ENCODE data around the gene SDF2.

SDF2 gene

DNA sequence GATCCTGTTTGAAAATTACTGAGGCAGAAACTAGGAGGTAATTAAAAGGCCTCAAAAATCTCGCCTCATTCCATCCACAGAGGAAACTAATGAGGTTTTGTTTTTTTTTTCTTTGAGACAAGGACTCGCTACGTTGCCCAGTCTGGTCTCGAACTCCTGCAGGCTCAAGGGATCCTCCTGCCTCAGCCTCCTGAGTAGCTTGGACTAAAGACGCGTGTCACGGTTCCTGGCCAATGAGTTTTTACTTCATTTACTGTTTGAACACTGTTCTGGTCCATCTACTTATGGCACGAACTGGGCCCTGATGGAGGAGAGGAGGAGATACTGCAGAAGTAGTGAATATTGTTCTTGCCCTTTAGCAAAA is 16.1 kb downstream of the SDF2 start:
- Histone ChIP-seq H3K36me3 (replicated peaks in 1 of 2; ENCODE audit: control insufficient read depth in 2 of 2, insufficient read depth in 2 of 2, low read length in 2 of 2) (peaks cover 27 to 67% of the 10 kb centered on the region in 2 donors), H3K9ac (ENCODE audit: low read depth, low read length, poor library complexity) (no peak overlapping the region), H3K4ac (ENCODE audit: low read length) (no peak overlapping the region), H3K4me1 (ENCODE audit: control insufficient read depth in 2 of 2, insufficient read depth in 1 of 2, low read depth in 1 of 2, low read length in 2 of 2) (peaks cover 2 to 5% of the 10 kb centered on the region in 2 donors), H3K79me1 (ENCODE audit: low read depth, low read length) (no peaks in the 10 kb centered on the region), H2BK15ac (ENCODE audit: low read length) (no peak overlapping the region), H3K23ac (ENCODE audit: low read depth, low read length, poor library complexity) (no peak overlapping the region), H3K14ac (ENCODE audit: low read length) (no peak overlapping the region), H3K4me3 (ENCODE audit: low read length in 2 of 2) (peak overlapping the region; percentile 89 to 94), H2BK12ac (ENCODE audit: low read length) (no peak overlapping the region), H3K18ac (ENCODE audit: low read length) (no peak overlapping the region), H3K4me2 (ENCODE audit: insufficient read depth, low read length, poor library complexity, severe bottlenecking) (peak overlapping the region; percentile 81), H3K27ac (replicated peaks; ENCODE audit: low read length) (peak overlapping the region; percentile 52), H2BK5ac (ENCODE audit: low read length) (no peak overlapping the region), H2AK5ac (ENCODE audit: low read depth, low read length) (no peak overlapping the region), H3K9me3 (replicated peaks in 1 of 2; ENCODE audit: control insufficient read depth in 2 of 2, insufficient read depth in 1 of 2, low read depth in 1 of 2, low read length in 2 of 2) (no peaks in the 10 kb centered on the region), H3K27me3 (ENCODE audit: control insufficient read depth in 3 of 3, insufficient read depth in 3 of 3, low read depth in 1 of 3, low read length in 3 of 3) (no peaks in the 10 kb centered on the region), H2AFZ (ENCODE audit: low read length) (peak overlapping the region; percentile 97), H4K8ac (ENCODE audit: low read depth, low read length) (no peak overlapping the region), H2BK120ac (ENCODE audit: low read depth, low read length) (no peak overlapping the region), H4K91ac (ENCODE audit: low read depth, low read length, poor library complexity) (no peak overlapping the region)
- DNase-seq (ENCODE audit: low spot score) = no peak
- no CpG with 5 or more reads among the region's 8 CpGs for WGBS, 2 donors (ENCODE audit: extremely low coverage in 2 of 2, insufficient read length in 2 of 2, insufficient replicate concordance in 1 of 2)

DNA sequence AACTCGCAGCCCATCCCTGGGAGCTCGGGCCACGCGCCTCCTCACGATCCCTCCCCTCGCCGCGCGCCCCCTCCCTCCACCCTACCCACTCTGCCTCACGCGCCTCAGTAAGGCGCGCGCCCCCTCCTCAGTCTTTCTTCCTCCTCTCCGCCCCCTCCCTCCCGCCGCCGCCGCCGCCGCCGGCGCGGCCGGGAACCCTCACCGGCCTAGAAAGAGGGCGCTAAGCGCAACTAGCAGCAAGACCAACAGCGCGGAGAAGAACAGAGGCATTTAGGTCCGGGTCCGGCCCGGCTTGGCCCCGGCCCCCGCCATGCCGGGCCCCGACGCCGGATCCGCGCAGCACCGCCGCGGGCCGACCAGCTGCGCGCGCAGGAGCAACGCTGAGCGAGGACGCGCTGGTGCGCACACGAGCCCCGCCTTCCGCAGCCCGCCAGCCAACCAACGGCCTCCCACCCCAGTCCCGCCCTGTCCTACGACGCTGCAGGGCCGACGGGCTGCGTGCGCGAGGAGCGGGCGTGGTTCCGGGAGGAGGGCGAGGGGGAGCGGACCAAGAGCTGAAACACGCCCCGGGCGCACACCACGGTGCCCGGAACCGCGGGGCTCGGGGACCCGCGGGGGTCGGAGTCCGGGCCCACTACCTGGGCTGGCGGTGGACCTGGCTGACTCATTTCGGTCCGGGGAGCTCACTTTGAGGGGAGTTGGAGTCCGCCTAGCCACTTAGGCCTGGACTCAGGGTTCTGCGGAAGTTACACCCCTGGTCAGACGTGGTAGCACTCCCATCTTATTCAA is 16.7 kb downstream of the SDF2 start, which contains the start of gene BLTP2:
BLTP2 (minus strand) TSS at position 372 of the 789 bp plus-strand sequence; CDS start at position 270, 102 bp downstream.
- H3K9ac ChIP-seq (ENCODE audit: low read depth, low read length, poor library complexity) = peak within 1 kb of the TSS; percentile 94
- peaks cover 30 to 67% of the 10 kb centered on the region in 2 donors for H3K36me3 ChIP-seq (replicated peaks in 1 of 2; ENCODE audit: control insufficient read depth in 2 of 2, insufficient read depth in 2 of 2, low read length in 2 of 2)

GRCh38 chr17:28643983-28644786 is 17.5 kb downstream of the SDF2 start:
- H2BK5ac ChIP-seq (ENCODE audit: low read length) = no peak overlapping the region
- no CpG with 5 or more reads among the region's 18 CpGs for WGBS, 2 donors (ENCODE audit: extremely low coverage in 2 of 2, insufficient read length in 2 of 2, insufficient replicate concordance in 1 of 2)
- peak; percentile 26 for DNase-seq (ENCODE audit: low spot score)
- H3K36me3 ChIP-seq (replicated peaks in 1 of 2; ENCODE audit: control insufficient read depth in 2 of 2, insufficient read depth in 2 of 2, low read length in 2 of 2) = peaks cover 37 to 72% of the 10 kb centered on the region in 2 donors
- no peak overlapping the region for H2BK15ac ChIP-seq (ENCODE audit: low read length)
- no peaks in the 10 kb centered on the region for H3K27me3 ChIP-seq (ENCODE audit: control insufficient read depth in 3 of 3, insufficient read depth in 3 of 3, low read depth in 1 of 3, low read length in 3 of 3)
- no peaks in the 10 kb centered on the region for H3K9me3 ChIP-seq (replicated peaks in 1 of 2; ENCODE audit: control insufficient read depth in 2 of 2, insufficient read depth in 1 of 2, low read depth in 1 of 2, low read length in 2 of 2)
- H2AFZ ChIP-seq (ENCODE audit: low read length) = peak overlapping the region; percentile 97
- H2BK12ac ChIP-seq (ENCODE audit: low read length) = no peak overlapping the region
- H2AK5ac ChIP-seq (ENCODE audit: low read depth, low read length) = peak overlapping the region; percentile 5
- peak overlapping the region; percentile 94 for H3K9ac ChIP-seq (ENCODE audit: low read depth, low read length, poor library complexity)
- H3K4me1 ChIP-seq (ENCODE audit: control insufficient read depth in 2 of 2, insufficient read depth in 1 of 2, low read depth in 1 of 2, low read length in 2 of 2) = peaks cover 2 to 5% of the 10 kb centered on the region in 2 donors
- peak overlapping the region; percentile 87 for H3K4me2 ChIP-seq (ENCODE audit: insufficient read depth, low read length, poor library complexity, severe bottlenecking)
- no peak overlapping the region for H3K4ac ChIP-seq (ENCODE audit: low read length)
- no peak overlapping the region for H2BK120ac ChIP-seq (ENCODE audit: low read depth, low read length)
- no peak overlapping the region for H4K91ac ChIP-seq (ENCODE audit: low read depth, low read length, poor library complexity)
- no peak overlapping the region for H4K8ac ChIP-seq (ENCODE audit: low read depth, low read length)
- H3K18ac ChIP-seq (ENCODE audit: low read length) = peak overlapping the region; percentile 7
- peak overlapping the region; percentile 88 to 94 for H3K4me3 ChIP-seq (ENCODE audit: low read length in 2 of 2)
- H3K23ac ChIP-seq (ENCODE audit: low read depth, low read length, poor library complexity) = peak overlapping the region; percentile 45
- peak overlapping the region; percentile 9 for H3K14ac ChIP-seq (ENCODE audit: low read length)
- no peaks in the 10 kb centered on the region for H3K79me1 ChIP-seq (ENCODE audit: low read depth, low read length)
- peak overlapping the region; percentile 80 for H3K27ac ChIP-seq (replicated peaks; ENCODE audit: low read length)

More for the DNA sequence above, 16.7 kb downstream of the SDF2 start, which contains the start of gene BLTP2:
- Histone ChIP-seq H2BK120ac (ENCODE audit: low read depth, low read length) (no peak within 1 kb of the TSS), H3K4me2 (ENCODE audit: insufficient read depth, low read length, poor library complexity, severe bottlenecking) (peak within 1 kb of the TSS; percentile 87), H3K4ac (ENCODE audit: low read length) (no peak within 1 kb of the TSS), H2AFZ (ENCODE audit: low read length) (peak within 1 kb of the TSS; percentile 97), H4K91ac (ENCODE audit: low read depth, low read length, poor library complexity) (no peak within 1 kb of the TSS), H4K8ac (ENCODE audit: low read depth, low read length) (no peak within 1 kb of the TSS), H2BK12ac (ENCODE audit: low read length) (no peak within 1 kb of the TSS), H3K23ac (ENCODE audit: low read depth, low read length, poor library complexity) (peak within 1 kb of the TSS; percentile 71), H3K14ac (ENCODE audit: low read length) (peak within 1 kb of the TSS; percentile 9), H2BK15ac (ENCODE audit: low read length) (no peak within 1 kb of the TSS), H3K4me3 (ENCODE audit: low read length in 2 of 2) (peak within 1 kb of the TSS; percentile 89 to 94), H3K4me1 (ENCODE audit: control insufficient read depth in 2 of 2, insufficient read depth in 1 of 2, low read depth in 1 of 2, low read length in 2 of 2) (peaks cover 2 to 5% of the 10 kb centered on the region in 2 donors), H2BK5ac (ENCODE audit: low read length) (no peak within 1 kb of the TSS), H3K27me3 (ENCODE audit: control insufficient read depth in 3 of 3, insufficient read depth in 3 of 3, low read depth in 1 of 3, low read length in 3 of 3) (no peaks in the 10 kb centered on the region), H3K27ac (replicated peaks; ENCODE audit: low read length) (peak within 1 kb of the TSS; percentile 80), H3K18ac (ENCODE audit: low read length) (peak within 1 kb of the TSS; percentile 71), H3K9me3 (replicated peaks in 1 of 2; ENCODE audit: control insufficient read depth in 2 of 2, insufficient read depth in 1 of 2, low read depth in 1 of 2, low read length in 2 of 2) (no peaks in the 10 kb centered on the region), H3K79me1 (ENCODE audit: low read depth, low read length) (no peaks in the 10 kb centered on the region), H2AK5ac (ENCODE audit: low read depth, low read length) (peak within 1 kb of the TSS; percentile 5)
- DNase-seq (ENCODE audit: low spot score) = peak; percentile 88
- no CpG with 5 or more reads among the region's 89 CpGs for WGBS, 2 donors (ENCODE audit: extremely low coverage in 2 of 2, insufficient read length in 2 of 2, insufficient replicate concordance in 1 of 2)

DNA sequence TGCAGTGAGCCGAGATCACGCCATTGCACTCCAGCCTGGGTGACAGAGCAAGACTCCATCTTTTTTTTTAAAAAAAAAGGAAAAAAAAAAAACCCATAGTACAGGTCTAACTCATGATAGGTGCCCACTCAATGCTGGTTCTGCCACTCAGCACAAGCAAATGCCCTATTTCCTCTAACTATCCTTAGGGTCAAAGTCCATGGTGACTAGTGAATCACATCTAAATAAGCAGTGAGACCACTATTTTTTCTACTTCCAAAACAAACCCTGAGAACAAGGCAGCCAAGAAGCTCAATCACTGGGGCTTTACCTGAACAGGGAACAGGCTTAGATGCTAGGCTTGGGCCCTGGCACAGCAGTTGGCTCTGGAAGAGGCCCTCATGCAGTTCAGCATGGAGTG is 20.1 kb downstream of the SDF2 start:
- Histone ChIP-seq H3K79me1 (ENCODE audit: low read depth, low read length) (peaks cover 3% of the 10 kb centered on the region), H2BK120ac (ENCODE audit: low read depth, low read length) (no peak overlapping the region), H2AFZ (ENCODE audit: low read length) (no peak overlapping the region), H2AK5ac (ENCODE audit: low read depth, low read length) (no peak overlapping the region), H4K91ac (ENCODE audit: low read depth, low read length, poor library complexity) (no peak overlapping the region), H4K8ac (ENCODE audit: low read depth, low read length) (no peak overlapping the region), H3K27ac (replicated peaks; ENCODE audit: low read length) (no peak overlapping the region), H3K23ac (ENCODE audit: low read depth, low read length, poor library complexity) (no peak overlapping the region), H3K4me3 (ENCODE audit: low read length in 2 of 2) (no peak overlapping the region), H3K14ac (ENCODE audit: low read length) (no peak overlapping the region), H2BK15ac (ENCODE audit: low read length) (no peak overlapping the region), H3K9ac (ENCODE audit: low read depth, low read length, poor library complexity) (no peak overlapping the region), H2BK12ac (ENCODE audit: low read length) (no peak overlapping the region), H3K4me2 (ENCODE audit: insufficient read depth, low read length, poor library complexity, severe bottlenecking) (no peak overlapping the region), H2BK5ac (ENCODE audit: low read length) (no peak overlapping the region), H3K36me3 (replicated peaks in 1 of 2; ENCODE audit: control insufficient read depth in 2 of 2, insufficient read depth in 2 of 2, low read length in 2 of 2) (peaks cover 50 to 79% of the 10 kb centered on the region in 2 donors), H3K27me3 (ENCODE audit: control insufficient read depth in 3 of 3, insufficient read depth in 3 of 3, low read depth in 1 of 3, low read length in 3 of 3) (no peaks in the 10 kb centered on the region), H3K9me3 (replicated peaks in 1 of 2; ENCODE audit: control insufficient read depth in 2 of 2, insufficient read depth in 1 of 2, low read depth in 1 of 2, low read length in 2 of 2) (no peaks in the 10 kb centered on the region), H3K18ac (ENCODE audit: low read length) (no peak overlapping the region), H3K4ac (ENCODE audit: low read length) (no peak overlapping the region), H3K4me1 (ENCODE audit: control insufficient read depth in 2 of 2, insufficient read depth in 1 of 2, low read depth in 1 of 2, low read length in 2 of 2) (peaks cover 2 to 5% of the 10 kb centered on the region in 2 donors)
- DNase-seq (ENCODE audit: low spot score) = no peak
- no CpG with 5 or more reads among the region's 2 CpGs for WGBS, 2 donors (ENCODE audit: extremely low coverage in 2 of 2, insufficient read length in 2 of 2, insufficient replicate concordance in 1 of 2)

All from neuronal stem cell (in vitro differentiated cells).